Measurements from ENCODE around the gene POLN.
A peak's percentile ranks its signal among the peaks of the same experiment; 100 is the strongest.

POLN gene

DNA sequence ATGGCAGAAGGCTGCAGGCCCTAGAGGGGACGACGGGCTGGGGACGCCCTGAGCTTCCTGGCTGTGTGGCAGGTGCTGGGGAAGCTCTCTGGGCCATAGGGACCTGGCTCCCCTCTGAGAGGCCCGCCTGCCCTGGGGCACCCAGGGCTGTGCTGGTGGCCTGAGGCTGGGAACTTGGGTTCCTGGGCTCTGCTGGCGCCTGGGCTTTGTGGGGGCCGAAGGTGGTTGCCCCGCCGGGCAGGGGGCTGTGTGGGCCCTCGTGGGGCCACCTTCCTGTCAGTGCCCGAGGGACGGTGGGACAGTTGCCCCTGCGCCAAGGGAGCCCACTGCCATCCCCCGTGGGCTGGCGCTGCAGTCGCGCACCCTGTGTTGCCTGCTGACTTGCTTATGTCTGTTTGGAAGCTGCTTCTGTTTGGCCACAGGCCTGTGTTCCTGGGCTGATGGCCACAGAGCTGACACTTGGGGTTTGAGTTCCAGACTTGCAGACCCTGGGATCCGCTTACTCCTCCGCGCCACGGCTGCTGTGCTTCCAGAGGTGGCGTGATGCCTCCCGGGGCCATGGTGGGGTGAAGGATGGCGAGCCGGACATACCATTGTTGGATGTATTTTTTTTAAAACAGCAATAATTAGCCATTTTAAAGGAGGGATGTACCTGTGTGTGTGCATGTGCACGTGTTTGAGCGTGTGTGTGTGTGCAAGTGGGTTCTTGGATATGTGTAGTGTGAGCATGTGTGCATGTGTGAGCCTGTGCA is 174.3 kb downstream of the POLN start:
- peak; percentile 25 for DNase-seq

DNA sequence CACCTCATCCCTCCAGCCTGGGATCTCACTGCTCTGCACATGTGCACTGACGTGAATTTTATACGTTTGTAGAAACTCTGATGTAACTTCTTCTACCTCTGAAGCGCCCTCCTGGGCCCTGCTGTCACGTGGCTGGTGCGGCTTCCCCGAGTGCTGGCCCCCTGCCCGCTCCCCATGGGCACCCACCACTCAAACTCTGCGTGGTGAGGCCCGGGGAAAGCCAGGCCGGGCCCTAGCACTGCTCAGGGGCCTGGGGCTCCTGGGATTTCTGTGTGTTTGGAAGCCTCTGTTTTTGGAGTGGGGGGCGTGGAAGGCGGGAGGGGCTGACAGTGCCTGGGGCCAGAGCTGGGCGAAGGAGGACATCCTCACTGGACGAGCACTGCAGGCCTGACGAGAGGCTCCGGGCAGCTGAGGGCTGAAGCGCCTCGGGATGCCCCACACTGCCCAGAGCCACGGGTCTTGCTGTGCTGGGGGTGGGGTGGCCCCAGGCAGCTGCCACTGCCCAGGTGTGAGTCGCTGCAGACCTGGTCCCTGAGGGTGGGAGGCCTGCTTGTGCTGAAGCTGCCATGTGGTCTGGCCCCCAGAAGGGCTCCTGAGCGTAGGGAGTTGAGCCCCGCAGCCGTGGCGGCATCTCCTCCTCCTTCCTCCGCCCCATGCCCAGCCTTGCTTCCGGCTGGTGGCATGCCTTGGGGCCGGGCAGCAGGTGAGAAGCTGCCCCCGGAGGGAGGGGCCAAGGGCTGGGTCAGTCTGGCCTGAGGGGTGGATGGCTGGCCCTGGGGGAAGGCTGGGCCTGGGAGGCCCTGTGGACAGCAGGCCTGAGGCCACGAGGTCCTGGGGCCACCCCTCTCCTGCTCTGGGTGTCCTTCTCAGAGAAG is 175.1 kb downstream of the POLN start:
- peak; percentile 23 for DNase-seq

DNA sequence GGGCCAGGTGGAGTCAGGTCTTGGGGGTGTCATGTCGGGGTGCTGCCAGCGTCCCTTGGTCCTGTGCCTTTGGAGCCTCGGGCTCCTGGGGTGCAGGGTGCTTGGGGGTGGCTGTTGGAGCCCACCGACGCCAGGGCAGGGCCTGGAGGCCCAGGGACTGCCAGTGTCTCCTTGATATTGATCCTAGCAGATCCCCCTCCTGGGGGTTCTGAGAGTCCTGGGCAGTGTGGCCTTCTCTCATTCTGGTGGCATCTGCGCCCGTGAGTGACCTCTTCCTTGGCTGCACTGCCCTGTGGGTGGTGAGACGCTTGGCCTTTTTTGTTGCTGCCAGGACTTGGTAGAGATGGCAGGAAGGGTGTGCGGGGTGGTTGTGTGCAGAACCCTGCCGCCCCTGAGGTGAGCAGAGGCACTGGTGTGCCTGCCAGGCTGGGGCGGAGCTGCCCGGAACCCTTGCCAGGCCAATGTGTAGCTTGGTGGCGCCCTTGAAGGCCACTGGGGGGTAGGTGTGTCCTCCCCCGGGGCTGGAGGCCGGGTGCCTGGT is 175.8 kb downstream of the POLN start:
- no peak for DNase-seq

DNA sequence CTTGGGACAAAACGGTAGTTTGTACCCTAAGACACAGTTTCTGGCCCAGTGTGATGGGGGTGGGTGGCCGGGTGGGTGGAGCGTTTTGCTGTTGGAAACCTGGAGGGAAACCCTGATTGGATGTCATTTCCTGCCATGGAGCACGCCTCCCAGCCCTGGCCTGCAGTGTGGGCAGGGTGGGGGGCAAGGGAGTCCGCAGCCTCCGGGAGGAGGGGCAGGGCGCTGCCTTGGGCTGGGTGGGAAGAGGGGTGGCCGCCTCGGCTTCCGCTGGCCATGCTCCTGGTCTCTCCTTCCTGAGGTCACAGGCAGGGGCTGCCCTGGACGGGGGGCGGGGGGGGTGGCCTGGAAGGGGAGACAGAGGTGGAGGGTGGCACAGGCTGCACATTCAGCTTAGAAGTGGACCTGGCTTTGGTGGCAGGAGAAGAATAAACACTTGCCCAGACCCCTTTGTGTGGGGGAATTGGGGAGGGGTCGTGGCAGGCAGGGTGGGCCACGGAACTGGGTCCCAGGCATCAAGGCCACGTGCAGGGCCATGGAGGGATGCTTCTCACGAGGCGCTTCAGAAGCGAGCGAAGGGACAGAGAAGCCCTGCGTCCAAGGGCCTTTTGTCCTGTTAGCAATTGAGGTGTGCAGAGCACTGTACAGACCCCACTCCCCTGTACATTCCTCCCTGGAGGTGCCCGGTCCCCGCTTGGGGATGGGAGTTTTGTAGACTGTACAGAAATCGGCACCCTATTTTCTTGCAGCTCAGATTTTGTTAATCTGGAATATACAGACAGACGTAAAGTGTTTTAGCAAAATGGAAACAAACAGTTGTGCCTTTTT is 176.6 kb downstream of the POLN start:
- peak; percentile 17 for DNase-seq

DNA sequence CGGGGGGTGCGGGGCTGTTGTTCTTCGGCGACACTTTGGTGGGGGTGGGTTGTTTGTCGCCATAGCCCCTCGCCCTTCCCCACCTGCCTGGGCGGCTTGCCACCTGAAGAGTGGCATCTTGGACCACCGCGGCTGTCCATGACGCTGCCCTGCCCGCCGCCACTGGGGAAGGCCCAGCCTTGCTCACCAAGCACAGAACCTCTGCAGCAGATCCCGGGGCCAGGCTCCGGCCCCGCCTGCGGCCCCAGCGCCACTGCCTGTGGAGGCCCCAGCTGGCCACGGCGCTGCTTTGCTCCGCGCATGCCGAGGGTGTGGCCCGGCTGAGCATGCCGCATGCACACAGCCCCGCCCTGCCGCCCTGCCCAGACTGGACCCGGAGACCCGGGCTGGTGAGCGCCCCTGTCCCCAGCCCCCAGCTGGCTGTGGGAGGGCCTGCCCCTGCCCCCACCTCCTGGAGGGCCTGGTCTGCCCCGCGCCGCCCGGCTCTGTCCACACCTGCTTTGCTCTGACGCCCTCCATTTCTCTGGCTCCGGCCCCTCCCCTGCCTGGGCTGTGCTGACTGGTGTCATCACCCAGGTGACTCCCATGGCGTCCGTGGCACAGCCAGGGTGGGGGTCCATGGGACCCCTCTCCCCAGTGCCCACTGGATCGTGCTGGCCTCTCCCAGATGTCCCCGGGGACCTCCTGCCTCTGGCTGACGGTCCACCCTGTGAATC is 177.5 kb downstream of the POLN start:
- no peak for DNase-seq

DNA sequence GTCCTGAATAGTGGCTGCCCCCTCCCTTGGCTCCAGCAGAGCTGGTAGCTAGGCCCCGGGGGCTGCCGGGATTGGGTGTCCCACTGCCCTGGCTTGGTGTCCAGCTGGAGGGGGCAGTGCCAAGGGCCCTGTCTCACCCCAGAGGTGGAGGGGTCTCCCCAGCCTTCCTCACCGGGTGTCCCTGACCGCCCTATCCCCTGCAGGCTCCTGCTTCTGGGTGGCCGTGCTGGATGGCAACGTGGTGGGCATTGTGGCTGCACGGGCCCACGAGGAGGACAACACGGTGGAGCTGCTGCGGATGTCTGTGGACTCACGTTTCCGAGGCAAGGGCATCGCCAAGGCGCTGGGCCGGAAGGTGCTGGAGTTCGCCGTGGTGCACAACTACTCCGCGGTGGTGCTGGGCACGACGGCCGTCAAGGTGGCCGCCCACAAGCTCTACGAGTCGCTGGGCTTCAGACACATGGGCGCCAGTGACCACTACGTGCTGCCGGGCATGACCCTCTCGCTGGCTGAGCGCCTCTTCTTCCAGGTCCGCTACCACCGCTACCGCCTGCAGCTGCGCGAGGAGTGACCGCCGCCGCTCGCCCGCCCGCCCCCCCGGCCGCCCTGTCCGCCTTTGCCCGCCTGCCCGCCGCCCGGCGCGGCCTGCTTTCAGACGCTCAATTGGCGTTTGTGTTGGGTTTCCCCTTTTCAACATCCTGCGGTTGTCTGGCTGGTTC is 178.2 kb downstream of the POLN start:
- DNase-seq, result no peak

DNA sequence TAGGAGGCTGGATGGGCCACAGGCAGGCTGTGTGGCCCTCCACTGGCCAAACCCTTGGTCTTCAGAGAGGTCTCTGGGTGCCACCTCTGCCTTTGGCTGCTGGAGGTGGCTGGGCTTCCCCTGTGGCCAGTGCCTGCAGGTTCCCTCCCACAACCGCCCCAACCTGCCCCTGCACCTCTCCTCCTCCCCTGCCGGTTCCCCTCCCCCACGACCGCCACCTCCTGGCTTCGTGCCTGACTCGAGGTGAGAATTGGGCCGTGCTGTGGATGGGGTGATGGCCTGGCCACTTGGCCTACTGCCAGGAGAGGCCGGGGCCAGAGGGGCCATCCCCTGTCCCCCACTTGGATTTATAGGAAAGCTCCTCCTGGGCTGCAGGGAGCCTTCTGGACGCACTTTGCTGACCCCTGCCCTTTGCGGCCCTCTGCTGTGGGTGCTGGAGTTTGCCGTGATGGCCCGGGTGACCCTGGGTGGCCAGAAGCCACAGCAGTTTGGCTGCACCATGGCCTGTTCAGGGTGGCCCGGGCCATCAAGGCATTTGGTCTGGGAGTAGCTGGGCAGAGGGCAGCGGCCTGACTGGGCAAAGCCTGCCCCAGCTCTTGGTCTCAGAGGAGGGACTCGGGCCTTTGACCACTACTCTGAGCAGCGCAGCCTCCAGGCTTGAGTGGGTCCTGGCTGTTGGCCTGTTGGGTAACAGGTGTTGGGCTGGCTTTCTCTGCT is 179.0 kb downstream of the POLN start:
- DNase-seq, result no peak

DNA sequence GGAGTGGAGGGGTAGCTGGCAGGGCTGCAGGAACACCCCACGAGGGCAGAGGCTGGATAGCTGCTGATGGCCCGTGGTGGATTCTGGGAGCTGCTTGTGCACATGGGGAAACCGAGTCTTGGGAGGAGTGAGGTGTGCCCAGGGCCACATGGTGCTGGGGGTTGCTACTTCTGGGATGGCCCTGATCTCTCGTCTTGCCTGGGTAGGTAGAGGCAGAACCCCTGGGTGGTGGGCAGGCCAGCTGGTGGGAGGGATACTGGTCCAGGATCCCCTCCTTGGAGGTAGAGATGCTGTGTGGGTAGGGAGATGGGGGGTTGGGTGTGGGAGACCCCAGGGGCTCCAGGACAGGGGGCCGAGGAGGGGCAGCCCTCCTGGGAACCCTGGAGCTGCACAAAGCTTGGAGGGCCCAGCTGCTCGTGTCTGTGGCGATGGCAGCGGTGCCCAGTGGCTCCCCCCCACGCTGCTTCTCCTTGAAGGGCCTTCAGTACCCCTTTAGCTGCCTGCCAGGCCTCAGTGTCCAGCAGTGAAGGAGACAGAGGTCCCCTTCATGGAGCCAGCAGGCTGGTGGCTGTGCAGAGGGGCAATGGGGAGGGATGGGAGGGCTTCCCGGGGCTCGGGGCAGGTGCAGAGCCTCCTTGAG is 179.6 kb downstream of the POLN start:
- no peak for DNase-seq

DNA sequence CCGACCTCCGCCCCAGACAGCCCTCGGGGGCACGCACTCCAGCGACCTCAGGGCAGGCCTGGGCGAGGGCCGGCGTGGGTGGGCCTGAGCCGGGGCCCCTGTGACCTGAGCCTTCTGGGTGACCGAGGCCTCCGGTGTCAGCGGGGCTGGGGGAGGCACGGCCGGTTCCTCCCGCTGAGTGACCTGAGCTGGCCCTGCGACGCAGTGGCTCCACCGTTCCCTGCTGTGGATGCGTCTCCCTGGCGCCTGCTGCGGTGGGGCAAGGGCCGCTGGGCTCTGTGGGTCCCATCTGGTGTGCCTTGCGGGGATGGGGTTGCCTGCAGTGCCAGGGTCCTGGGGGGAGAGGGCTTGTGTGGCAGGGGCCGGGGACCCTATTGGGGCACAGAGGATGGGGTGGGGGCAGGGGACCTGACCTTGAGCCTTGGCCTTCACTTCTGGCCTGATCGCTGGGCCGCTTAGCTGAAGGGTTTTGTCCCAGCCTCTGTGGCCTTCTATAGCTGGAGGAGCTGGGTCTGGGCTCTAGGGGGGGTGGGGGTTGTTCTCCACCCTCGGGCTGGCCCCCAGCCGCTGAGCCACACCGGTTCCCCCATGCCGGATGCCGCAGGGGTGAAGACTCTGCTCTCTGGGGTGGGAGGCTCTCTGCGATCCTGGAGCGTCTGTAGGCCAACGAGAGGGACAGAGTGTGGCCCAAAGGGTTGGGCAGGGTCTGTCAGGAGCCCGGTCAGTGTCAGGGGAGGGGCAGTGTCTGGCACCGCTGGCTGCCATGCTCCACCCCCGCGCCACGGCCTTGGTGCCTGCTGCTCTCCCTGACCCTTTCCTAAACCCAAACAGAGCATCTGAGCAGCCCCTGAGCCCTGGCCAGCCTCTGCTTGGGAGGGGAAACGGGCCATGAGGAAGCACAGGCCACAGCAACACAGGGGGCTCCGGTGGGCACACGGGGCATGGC is 180.5 kb downstream of the POLN start:
- no peak for DNase-seq

DNA sequence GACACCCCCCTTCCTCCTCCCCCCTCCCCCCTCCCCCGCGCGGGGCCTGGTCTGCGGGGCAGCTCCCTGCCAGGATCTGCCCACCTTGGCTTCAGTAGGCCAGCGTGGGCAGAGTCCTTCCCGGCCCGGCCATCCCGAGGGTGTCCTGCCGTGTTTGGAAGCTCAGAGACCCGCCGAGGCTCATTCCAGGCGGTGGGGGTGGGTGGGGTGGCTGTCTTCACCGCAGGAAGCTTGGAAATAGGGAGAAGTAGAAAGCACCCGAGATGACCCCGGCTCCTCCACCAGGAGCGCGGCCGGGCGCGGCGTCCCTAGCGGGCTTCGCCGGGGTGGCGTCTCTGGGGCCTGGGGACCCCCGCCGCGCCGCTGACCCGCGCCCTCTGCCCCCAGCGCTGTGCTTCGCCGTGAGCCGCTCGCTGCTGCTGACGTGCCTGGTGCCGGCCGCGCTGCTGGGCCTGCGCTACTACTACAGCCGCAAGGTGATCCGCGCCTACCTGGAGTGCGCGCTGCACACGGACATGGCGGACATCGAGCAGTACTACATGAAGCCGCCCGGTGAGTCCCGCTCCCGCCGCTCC is 181.2 kb downstream of the POLN start:
- DNase-seq, result no peak

DNA sequence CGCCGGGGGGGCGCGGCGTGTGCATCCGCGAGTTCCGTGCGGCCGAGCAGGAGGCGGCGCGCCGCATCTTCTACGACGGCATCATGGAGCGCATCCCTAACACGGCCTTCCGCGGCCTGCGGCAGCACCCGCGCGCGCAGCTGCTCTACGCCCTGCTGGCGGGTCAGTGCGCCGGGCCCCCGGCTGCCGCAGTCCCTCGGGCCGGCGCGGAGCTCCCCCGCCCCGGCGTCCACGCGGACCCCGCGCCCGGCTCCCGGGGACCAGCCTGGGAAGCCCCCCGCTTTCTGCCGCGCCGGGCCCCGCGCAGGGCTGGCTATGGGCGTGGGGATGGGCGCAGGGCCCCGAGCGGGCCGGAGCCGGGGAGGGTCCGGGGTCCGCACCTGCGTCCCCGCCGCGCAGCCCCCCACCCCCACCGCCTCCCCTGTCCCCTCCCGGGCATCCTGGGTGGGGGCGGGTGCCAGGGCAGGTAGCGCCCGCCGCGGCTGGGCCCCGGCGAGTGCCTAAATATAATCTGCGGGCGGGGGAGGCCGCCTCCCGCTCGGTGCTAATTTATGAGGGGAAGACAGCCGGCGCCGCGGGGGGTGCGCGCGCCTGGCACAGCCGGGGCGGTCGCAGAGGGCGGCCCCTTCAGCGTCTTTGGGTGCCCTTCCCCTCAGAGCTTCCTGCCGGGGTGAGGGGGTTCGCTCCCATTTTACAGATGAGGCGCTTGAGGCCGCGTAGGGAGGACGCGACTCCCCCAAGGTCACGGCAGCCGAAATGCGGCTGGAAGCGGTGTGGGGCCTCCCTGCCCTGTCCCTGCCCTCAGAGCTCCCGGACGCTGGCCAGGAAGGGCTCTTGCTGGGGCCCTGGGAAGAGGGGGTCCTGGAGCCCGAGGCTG is 182.0 kb downstream of the POLN start:
- no peak for DNase-seq

DNA sequence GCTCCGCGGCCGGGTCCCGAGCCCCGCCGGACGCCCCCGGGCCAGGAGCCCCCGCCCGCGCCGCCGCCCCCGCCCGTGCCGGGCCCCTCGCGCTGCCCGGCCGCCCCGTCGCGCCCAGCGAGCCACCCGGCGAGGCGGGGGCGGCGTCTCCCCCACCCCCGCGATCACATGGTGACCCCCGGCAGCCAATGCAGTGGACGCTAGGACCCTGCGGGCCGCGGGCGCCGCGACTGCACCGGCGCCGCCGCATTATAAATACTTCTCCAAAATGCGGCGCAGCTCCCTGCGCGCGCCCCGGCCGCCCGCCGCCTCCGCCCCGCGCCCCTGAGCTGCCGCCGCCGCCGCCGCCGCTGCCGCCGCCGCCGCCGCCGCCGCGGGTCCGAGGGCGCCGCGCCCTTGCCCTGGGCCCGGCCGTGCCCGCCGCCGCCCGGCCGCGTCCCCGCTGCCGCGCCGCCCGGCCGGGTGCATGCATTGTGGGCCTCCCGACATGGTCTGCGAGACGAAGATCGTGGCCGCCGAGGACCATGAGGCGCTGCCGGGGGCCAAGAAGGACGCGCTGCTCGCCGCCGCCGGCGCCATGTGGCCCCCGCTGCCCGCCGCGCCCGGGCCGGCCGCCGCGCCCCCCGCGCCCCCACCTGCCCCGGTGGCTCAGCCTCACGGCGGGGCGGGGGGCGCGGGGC is 182.7 kb downstream of the POLN start, which contains the start of gene NAT8L:
Gene NAT8L, plus strand, starts transcription at position 282 of the 680 bp plus-strand sequence. Its CDS starts 185 bp downstream, at position 467.
- no peak for DNase-seq

DNA sequence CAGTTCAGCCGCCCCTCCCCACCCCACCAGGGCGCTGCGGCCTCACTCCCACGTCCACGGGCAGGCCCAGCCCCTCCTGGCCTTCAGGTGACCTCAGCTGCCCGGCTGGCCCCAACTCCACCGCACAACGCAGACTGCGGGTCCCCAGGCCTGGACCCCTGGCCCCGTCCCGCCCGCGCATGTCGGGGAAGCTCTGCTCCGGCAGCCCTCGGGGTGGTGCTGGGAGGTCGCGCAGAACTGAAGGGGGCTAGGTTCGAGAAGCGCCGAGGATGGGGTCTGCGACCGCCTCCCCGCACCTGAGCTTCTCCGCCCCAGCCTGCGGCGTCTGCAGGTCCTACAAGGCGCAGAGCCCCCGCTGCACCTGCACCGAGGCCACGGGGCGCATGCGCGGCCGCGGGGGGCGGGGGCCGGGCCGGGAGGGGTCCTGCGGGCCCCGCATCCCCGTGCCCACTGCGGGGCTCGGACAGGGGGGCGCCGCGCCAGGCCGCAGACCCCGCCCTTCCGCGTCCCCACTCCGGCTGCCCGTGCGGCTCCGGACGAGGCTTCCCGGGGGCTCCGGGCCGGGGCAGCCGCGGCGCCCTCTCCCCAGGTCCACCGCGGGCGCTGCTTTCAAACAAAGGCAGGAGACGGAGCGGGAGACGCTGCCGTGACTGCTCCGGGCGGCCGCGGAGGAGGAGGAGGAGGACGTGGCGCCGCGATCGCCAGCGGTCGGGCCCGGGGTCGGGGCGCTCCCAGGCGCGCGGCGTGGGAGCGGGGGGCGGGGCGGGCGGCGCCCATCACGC is 183.5 kb downstream of the POLN start:
- DNase-seq, result no peak

DNA sequence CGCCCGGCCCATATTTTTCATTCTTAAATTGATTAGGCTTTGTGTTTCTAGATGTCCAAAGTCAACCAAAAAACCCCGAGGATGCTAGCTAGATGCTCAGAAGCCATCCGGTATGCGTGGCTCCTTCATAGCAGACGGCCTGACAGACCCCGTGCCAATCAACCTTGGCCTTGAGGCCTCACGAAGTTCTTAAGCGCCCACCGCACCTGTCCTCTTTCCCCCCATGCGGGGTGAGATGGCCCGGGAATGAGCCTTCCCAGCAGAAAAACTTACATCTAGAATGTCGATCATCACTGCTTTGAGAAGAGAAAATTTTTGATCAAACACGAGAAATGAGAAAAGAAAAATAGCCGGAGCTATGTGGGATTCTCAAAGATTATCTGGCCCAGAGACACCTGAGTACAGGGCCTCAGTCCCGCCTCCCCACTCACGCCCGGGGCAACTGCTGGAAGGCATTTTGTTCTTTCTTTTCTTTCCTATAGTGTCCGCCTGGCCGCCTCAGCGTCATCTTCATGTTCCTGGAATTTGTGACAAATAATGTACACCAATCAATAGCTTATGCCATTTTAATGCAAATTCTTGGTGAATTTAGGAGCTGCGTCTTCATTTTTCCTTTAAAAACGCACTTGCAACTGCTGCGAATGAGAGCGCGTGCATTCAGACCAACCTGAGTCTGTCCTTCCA is 184.4 kb downstream of the POLN start:
- DNase-seq, result no peak

DNA sequence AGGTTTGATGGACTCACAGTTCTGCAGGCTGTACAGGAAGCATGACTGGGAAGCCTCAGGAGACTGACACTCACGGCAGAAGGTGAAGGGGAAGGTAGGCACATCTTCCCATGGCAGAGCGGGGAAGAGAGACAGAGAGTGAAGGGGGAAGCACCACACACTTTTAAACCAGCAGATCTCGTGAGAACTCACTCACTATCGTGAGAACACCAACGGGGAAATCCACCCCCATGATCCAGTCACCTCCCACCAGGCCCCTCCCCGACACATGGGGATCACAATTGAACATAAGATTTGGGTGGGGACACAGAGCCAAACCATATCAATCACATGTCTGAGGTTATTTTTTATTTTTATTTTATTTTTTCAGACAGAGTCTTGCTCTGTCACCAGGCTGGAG is 187.7 kb downstream of the POLN start:
- no peak for DNase-seq

DNA sequence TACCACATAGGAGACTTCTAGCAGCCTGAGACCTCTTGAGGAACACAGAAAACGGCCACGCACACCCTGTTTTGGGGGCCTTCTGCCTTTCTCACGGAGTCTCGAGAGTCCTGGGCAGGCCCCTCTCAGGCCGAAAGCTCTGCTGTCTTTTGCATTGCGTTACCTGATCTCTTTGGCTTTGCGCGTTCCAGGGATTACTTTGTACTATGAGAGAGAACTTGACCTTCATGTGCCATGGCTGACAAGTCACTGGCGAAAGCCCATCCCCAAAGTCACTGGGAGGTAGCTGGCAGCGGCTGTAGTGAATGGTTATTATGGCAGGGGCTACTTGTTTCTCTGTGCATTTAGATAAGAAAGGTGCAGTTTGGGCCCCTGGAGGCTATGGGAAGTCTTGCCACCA is 190.8 kb downstream of the POLN start:
- DNase-seq, result no peak
